GM12801 (cell line): ENCODE results near the gene ABHD10.

Experiments used
- CTCF ChIP-seq: IDR thresholded peaks from one replicate; pipeline ENCODE4 v1.5.1; 2011; ENCODE audit warnings: control low read depth; ENCODE audit not compliant: insufficient read length; ENCODE audit errors: extremely low read depth

ABHD10 gene

DNA sequence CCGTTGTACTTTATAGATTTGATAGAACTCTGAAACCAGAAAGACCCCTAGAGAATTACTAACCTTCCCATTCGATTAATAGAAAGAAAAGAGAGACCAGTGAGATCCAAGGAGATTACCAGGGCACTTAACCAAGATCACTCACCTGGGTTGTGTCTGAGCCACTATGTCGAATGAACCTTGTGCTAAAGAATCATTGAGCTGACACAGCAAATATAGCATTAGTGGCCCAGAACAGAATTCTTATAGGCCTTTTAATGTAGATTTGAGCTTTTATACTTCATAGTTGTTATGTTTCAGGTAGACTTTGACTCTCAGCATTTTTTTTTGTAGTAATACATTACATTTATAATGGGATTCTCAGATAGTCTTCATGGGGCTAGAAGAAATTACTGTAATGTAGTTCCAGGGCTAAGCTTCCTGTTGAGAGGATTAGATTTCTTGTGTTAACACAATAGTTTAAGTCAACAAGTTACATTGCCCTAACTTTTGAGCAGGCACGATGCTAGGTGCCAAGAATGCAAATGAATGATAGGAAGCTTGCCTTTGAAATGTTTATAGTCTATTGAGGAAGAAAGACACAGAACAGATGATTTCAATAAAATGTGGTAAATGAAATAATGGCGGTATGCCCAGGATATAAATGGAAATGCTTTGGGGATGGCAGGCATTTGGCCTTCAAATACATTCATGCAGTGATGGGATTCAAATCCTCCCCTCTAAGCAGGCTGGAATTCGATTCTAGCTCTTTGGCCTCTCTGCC is 24.4 kb upstream of the ABHD10 start:
- TF ChIP-seq CTCF: no peak

- no peak for TF ChIP-seq CTCF
Measured at GRCh38 chr3:111955876-111956275, 22.9 kb upstream of the ABHD10 start.

DNA sequence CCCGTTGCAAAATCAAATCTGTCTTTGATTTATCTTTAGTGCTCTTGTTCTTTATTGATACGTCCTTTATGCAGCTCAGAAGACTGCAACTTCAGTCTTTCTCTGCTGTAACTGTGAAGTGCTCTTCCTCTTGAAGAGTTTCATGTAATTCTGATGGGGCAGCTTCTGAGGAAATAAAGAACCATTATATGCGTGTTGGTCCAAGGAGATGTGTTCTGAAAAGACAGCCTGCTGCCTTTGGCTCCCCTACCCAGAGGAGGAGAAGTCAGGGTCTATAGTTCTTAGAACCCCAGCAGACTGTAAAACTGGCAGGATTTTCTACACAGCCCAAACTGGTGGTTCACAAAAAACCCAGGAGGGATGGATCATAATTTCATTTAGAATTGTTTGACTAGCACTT is 22.4 kb upstream of the ABHD10 start:
- no peak for TF ChIP-seq CTCF

GRCh38 chr3:111956995-111957734 is 21.7 kb upstream of the ABHD10 start:
- TF ChIP-seq CTCF: no peak

DNA sequence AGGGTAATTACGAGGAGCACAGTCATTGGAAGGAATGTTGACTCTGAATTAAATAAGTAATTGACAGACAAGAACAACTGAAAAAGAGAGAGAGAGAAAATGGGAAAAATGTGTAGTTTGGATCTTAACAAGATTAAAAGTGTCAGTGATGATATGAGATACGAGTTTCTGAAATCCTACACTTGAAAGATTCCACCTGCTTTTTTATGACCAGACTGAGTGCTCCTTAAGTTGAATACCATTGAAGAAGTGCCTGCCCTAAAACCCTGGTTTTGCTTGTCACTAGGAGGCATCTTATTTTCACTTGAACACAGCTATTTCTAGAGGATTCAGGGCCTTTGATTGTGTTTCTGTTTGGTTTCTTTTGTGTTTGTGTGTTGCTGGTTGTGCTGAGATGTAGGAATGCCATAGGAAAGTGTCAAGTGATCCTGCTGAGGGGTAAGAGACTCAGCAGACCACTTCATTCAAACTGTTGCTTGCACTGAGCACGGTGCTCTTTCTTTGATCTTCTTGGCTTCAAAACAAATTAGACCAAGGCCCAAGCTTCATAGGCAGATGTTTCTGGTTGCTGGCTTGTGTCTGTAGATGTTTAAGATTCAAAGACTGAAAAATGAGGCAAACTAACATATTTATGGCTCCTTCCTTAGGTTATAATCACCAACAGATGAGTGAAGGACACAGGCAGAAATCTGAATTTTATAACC is 17.2 kb upstream of the ABHD10 start:
- no peak for TF ChIP-seq CTCF

DNA sequence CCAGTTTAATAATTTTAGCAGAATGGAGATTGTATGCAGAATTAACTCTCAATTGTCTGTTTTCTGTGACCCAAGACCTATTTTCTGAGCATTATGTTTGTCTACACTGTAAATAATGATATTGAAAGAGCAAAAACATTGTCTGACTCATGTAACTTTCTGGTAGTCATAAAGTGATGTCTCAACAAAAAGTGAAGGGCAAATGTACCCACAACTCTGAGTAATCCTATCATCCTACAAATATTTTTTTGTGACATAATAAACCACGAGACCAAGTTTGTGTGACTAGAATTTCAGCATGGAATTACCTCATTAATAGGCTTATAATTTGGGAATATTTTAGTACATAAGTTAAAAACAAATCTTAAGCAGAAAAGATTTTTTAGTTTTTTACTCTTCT is 15.4 kb upstream of the ABHD10 start:
- no peak for TF ChIP-seq CTCF

DNA sequence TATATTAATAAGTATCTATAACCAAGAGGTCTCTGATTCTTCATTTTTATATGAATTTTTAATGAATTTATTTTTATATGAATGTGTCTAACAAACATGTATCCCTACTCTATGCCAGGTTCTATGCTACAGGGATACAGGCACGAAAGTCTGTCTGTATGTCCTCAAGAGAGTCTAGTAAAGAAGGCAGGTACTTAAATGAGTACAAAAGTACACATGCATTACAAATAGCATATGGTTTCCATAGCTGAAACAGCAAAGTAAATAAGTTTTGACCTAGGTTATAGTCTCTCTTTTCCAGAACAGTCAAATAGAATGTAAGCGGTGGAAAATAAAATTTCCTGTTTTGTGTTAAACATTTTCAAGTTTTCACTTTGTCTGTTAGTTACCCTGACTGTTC is 13.3 kb upstream of the ABHD10 start:
- TF ChIP-seq CTCF: no peak
